Left lung (tissue), 10 donors: ENCODE data around the gene SLC40A1. TPM values are rescaled to one million over a fixed set of nuclear protein-coding genes. Genes with fewer than 3 reads are reported as not detected.
"Not testable (repeated sequence)": the region's sequence is repeated elsewhere in the genome, so short reads cannot be mapped to it uniquely, and the experiment has no call there.

ENCODE experiments used
- ATAC-seq: fragments of 200-7000 bp; cut with Tn5 transposase; one replicate; pipeline ENCODE4 v1.9.1; 2020; ENCODE audit warnings: moderate library complexity
- DNase-seq, 4 donors: peaks; one replicate each; pipeline ENCODE4 v3.0.0-alpha.2; 2013 to 2020
- H3K27ac ChIP-seq, 2 donors: fragments of 200-600 bp; sonication (generic) in 1 of 2; one replicate each; pipeline versions ENCODE4 v1.5.0 to v1.8.0; 2020 to 2021
- H3K27me3 ChIP-seq, 2 donors: fragments of 200-600 bp; sonication (generic) in 1 of 2; one replicate each; pipeline versions ENCODE4 v1.5.0 to v1.8.0; 2020 to 2021
- H3K36me3 ChIP-seq, 2 donors: fragments of 200-600 bp; sonication (generic) in 1 of 2; one replicate each; pipeline versions ENCODE4 v1.5.0 to v1.8.0; 2020 to 2021
- H3K4me1 ChIP-seq, 2 donors: fragments of 200-600 bp; one replicate each; pipeline ENCODE4 v1.8.0; 2021
- H3K4me3 ChIP-seq, 2 donors: fragments of 200-600 bp; sonication (generic) in 1 of 2; one replicate each; pipeline versions ENCODE4 v1.5.0 to v1.8.0; 2020 to 2021; ENCODE audit warnings: mild to moderate bottlenecking in 1 of 2
- H3K9me3 ChIP-seq, 2 donors: fragments of 200-600 bp; sonication (generic) in 1 of 2; one replicate each; pipeline versions ENCODE4 v1.5.0 to v1.8.0; 2020 to 2021
- CTCF ChIP-seq, 2 donors: fragments of 200-600 bp; sonication (generic) in 1 of 2; IDR thresholded peaks; one replicate each; pipeline versions ENCODE4 v1.5.0 to v1.8.0; 2021; ENCODE audit warnings: antibody characterized with exemption in 2 of 2
- intact Hi-C, 2 donors: fragments of 100-400 bp; cut with DNase I; formaldehyde crosslinking; loops; one replicate each; pipeline versions ENCODE4 v1.11.2 to v1.14.2; 2022
- polyA plus RNA-seq, 6 donors: library from polyadenylated mRNA; unstranded; fragments of 120-200 nt; gene quantifications; one replicate each; pipeline ENCODE4 v1.2.1, GENCODE V29; 2013; ENCODE audit not compliant: insufficient read length in 6 of 6
- total RNA-seq, 2 donors: library from RNA; stranded (reverse); fragmentation: NEBNext Ultra II Directional; extraction: Animal tissue kit (Norgen Biotek cat#: 25700); gene quantifications; one replicate each; pipeline ENCODE4 v1.2.1, GENCODE V29; 2021
- donor health status: DM: no; HTN: yes; CAD: no.
- donor health status: DM: no; HTN: no; CAD: no.

SLC40A1 gene
- total and polyA plus RNA-seq, 8 donors = 104 to 242 (median 212) TPM

- no peak for TF ChIP-seq CTCF (IDR thresholded peaks at IDR 0.05)
- no peaks in the 10 kb centered on the region for H3K36me3 ChIP-seq
- intact Hi-C loops = no loop called here
- DNase-seq (peak in 2 of 4 donors; percentile 14 to 82), ATAC-seq (peak; percentile 92)
- H3K27ac ChIP-seq = peak overlapping the region in 1 of 2 donors; percentile 45
- no peaks in the 10 kb centered on the region for H3K9me3 ChIP-seq
- no peaks in the 10 kb centered on the region for H3K27me3 ChIP-seq
- peaks cover 0 to 4% of the 10 kb centered on the region in 2 donors for H3K4me1 ChIP-seq
- H3K4me3 ChIP-seq = no peak overlapping the region
These were observed 21.6 kb upstream of the SLC40A1 start for GRCh38 chr2:189602233-189602632.

GRCh38 chr2:189601652-189602051 is 21.1 kb upstream of the SLC40A1 start:
- intact Hi-C loops, H3K4me3 ChIP-seq, H3K9me3 ChIP-seq, H3K27me3 ChIP-seq, ATAC-seq, H3K36me3 ChIP-seq, H3K27ac ChIP-seq, DNase-seq, H3K4me1 ChIP-seq: not testable (repeated sequence)

- Histone ChIP-seq H3K9me3 (no peaks in the 10 kb centered on the region), H3K27me3 (no peaks in the 10 kb centered on the region), H3K4me3 (no peak overlapping the region), H3K4me1 (peaks cover 0 to 4% of the 10 kb centered on the region in 2 donors), H3K27ac (no peak overlapping the region), H3K36me3 (no peaks in the 10 kb centered on the region)
- no peak for TF ChIP-seq CTCF (IDR thresholded peaks at IDR 0.05)
- no peak for DNase-seq
- intact Hi-C loops = no loop called here
- no peak for ATAC-seq
These were observed 20.5 kb upstream of the SLC40A1 start for GRCh38 chr2:189601043-189601442.

GRCh38 chr2:189599245-189599644 is 18.7 kb upstream of the SLC40A1 start:
- DNase-seq (no peak), ATAC-seq (no peak)
- Histone ChIP-seq H3K27me3 (no peaks in the 10 kb centered on the region), H3K4me3 (no peak overlapping the region), H3K27ac (no peak overlapping the region), H3K36me3 (no peaks in the 10 kb centered on the region), H3K4me1 (peaks cover 0 to 4% of the 10 kb centered on the region in 2 donors), H3K9me3 (no peaks in the 10 kb centered on the region)
- TF ChIP-seq CTCF (IDR thresholded peaks at IDR 0.05) = no peak
- intact Hi-C loops = no loop called here

GRCh38 chr2:189595417-189595816 is 14.8 kb upstream of the SLC40A1 start:
- Histone ChIP-seq H3K9me3 (no peaks in the 10 kb centered on the region), H3K4me3 (no peak overlapping the region), H3K36me3 (no peaks in the 10 kb centered on the region), H3K27ac (no peak overlapping the region), H3K27me3 (no peaks in the 10 kb centered on the region), H3K4me1 (peaks cover 0 to 4% of the 10 kb centered on the region in 2 donors)
- TF ChIP-seq CTCF (IDR thresholded peaks at IDR 0.05) = no peak
- no peak for DNase-seq
- ATAC-seq = no peak
- intact Hi-C loops = no loop called here

- H3K4me3 ChIP-seq = no peak overlapping the region
- no peaks in the 10 kb centered on the region for H3K36me3 ChIP-seq
- no peaks in the 10 kb centered on the region for H3K27me3 ChIP-seq
- no peak for DNase-seq
- no peak for ATAC-seq
- TF ChIP-seq CTCF (IDR thresholded peaks at IDR 0.05) = no peak
- H3K4me1 ChIP-seq = no peaks in the 10 kb centered on the region
- H3K27ac ChIP-seq = no peak overlapping the region
- H3K9me3 ChIP-seq = no peaks in the 10 kb centered on the region
- intact Hi-C loops = no loop called here
These were observed 13.7 kb upstream of the SLC40A1 start for GRCh38 chr2:189594305-189594704.
